NT2/D1 (cell line): ENCODE results near the gene RBMS2.

Source experiments
- SUZ12 ChIP-seq: IDR thresholded peaks from 2 replicates; pipeline ENCODE4 v1.6.1; 2011; ENCODE audit not compliant: insufficient read length, insufficient read depth; ENCODE audit errors: extremely low read depth
- YY1 ChIP-seq: IDR thresholded peaks from 2 replicates; pipeline ENCODE4 v1.6.1; 2011; ENCODE audit not compliant: insufficient read length, insufficient read depth
- ZNF274 ChIP-seq: IDR thresholded peaks from 2 replicates; pipeline ENCODE4 v1.6.1; 2011; ENCODE audit warnings: mild to moderate bottlenecking, low read depth, low read length

DNA sequence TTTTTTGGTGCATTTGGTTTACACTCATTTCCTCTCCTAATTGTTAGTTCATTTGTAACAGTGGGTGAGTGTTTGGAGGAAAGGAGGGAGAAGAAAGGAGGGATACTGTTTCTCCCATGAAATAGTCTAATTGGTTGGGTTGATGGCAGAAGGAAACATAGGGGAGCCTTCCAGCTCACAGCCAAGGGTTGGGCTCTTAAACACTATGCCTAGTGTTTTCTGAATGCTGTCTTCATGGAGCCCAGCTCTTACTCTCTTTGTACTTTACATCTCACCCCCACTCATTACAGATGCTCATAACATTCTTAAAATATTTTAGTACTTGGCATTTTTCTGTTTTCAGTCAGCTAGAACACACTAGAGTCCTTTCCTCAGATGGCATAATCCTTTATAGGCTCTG, 70.3 kb downstream of the RBMS2 start:
- TF ChIP-seq ZNF274 = no peak
- TF ChIP-seq YY1 = no peak
- TF ChIP-seq SUZ12 = no peak
